ENCODE measurements around the gene NR2C2AP.
A peak's percentile ranks its signal among the peaks of the same experiment; 100 is the strongest.
"Not testable (repeated sequence)": the region's sequence is repeated elsewhere in the genome, so short reads cannot be mapped to it uniquely, and the experiment has no call there.

Gene NR2C2AP

GRCh38 chr19:19181488-19181998, 21.7 kb downstream of the NR2C2AP start:
- no peak for DNase-seq (ENCODE audit: low read depth)

- no peak for DNase-seq (ENCODE audit: low read depth)
Measured at GRCh38 chr19:19179548-19180441, 23.4 kb downstream of the NR2C2AP start.

GRCh38 chr19:19176950-19177349, 26.3 kb downstream of the NR2C2AP start:
- DNase-seq (ENCODE audit: low read depth): no peak

- not testable (repeated sequence) for DNase-seq (ENCODE audit: low read depth)
Measured at GRCh38 chr19:19173243-19173642, 30.0 kb downstream of the NR2C2AP start.

GRCh38 chr19:19171821-19172532, 31.2 kb downstream of the NR2C2AP start:
- no peak for DNase-seq (ENCODE audit: low read depth)

- no peak for DNase-seq (ENCODE audit: low read depth)
Measured at GRCh38 chr19:19170873-19171672, 32.1 kb downstream of the NR2C2AP start.

- DNase-seq (ENCODE audit: low read depth): peak; percentile 43
Measured at GRCh38 chr19:19170053-19170872, 33.0 kb downstream of the NR2C2AP start, which contains the start of gene MEF2B. MEF2B (minus strand) TSS chr19:19170263; CDS start chr19:19150735, 19,528 bp downstream.

GRCh38 chr19:19169236-19170052, 33.8 kb downstream of the NR2C2AP start:
- DNase-seq (ENCODE audit: low read depth): no peak

GRCh38 chr19:19167612-19168011, 35.6 kb downstream of the NR2C2AP start:
- DNase-seq (ENCODE audit: low read depth): no peak

- no peak for DNase-seq (ENCODE audit: low read depth)
Measured at GRCh38 chr19:19165396-19165795, 37.8 kb downstream of the NR2C2AP start.

- DNase-seq (ENCODE audit: low read depth): no peak
Measured at GRCh38 chr19:19162495-19162894, 40.7 kb downstream of the NR2C2AP start.

- no peak for DNase-seq (ENCODE audit: low read depth)
Measured at GRCh38 chr19:19160461-19161035, 42.7 kb downstream of the NR2C2AP start.

- no peak for DNase-seq (ENCODE audit: low read depth)
Measured at GRCh38 chr19:19159534-19159933, 43.7 kb downstream of the NR2C2AP start.

GRCh38 chr19:19157808-19158207, 45.4 kb downstream of the NR2C2AP start:
- DNase-seq (ENCODE audit: low read depth): no peak

GRCh38 chr19:19155495-19156219, 47.6 kb downstream of the NR2C2AP start:
- no peak for DNase-seq (ENCODE audit: low read depth)

- no peak for DNase-seq (ENCODE audit: low read depth)
Measured at GRCh38 chr19:19154768-19155494, 48.3 kb downstream of the NR2C2AP start.

GRCh38 chr19:19152668-19153384, 50.4 kb downstream of the NR2C2AP start:
- no peak for DNase-seq (ENCODE audit: low read depth)

GRCh38 chr19:19151418-19151817, 51.8 kb downstream of the NR2C2AP start:
- no peak for DNase-seq (ENCODE audit: low read depth)

Data from stimulated activated CD8-positive, alpha-beta memory T cell treated with anti-CD3 and anti-CD28 coated beads, Interleukin-12 subunit alpha, Interleukin-12 subunit beta, amount 100 ng/mL, for 4 hours (primary cell).